Activated T-helper 1 cell treated with anti-CD3 and anti-CD28 coated beads, Interleukin-12 subunit alpha, Interleukin-12 subunit beta, Interleukin-2, Interleukin-4 antibody, amounts not matched to agents 30 ng/mL and 10 ng/mL and 1 ng/mL, durations not matched to agents 14 hours and 24 hours and 36 hours (primary cell): ENCODE measurements around the gene DIMT1. TPM values are rescaled to one million over a fixed set of nuclear protein-coding genes. Genes with fewer than 3 reads are reported as not detected.

Source experiments
- DNase-seq: peaks from one replicate; pipeline ENCODE4 v3.0.0; 2021; ENCODE audit warnings: low spot score
- H3K27ac Mint-ChIP-seq: one replicate; pipeline ENCODE4 v1.8.0; 2021; ENCODE audit warnings: mild to moderate bottlenecking, mixed read lengths
- H3K27me3 Mint-ChIP-seq: one replicate; pipeline ENCODE4 v1.8.0; 2022; ENCODE audit warnings: mild to moderate bottlenecking, moderate library complexity, mixed read lengths; ENCODE audit not compliant: insufficient read depth
- H3K36me3 Mint-ChIP-seq: one replicate; pipeline ENCODE4 v1.8.0; 2021; ENCODE audit warnings: low read depth, mixed read lengths
- H3K4me1 Mint-ChIP-seq: one replicate; pipeline ENCODE4 v1.8.0; 2021; ENCODE audit warnings: low read depth, mixed read lengths
- H3K4me3 Mint-ChIP-seq: one replicate; pipeline ENCODE4 v1.8.0; 2021; ENCODE audit warnings: mild to moderate bottlenecking, moderate library complexity, mixed read lengths
- H3K9me3 Mint-ChIP-seq: one replicate; pipeline ENCODE4 v1.8.0; 2021; ENCODE audit warnings: mixed read lengths
- intact Hi-C: fragments of 100-400 bp; cut with micrococcal nuclease; formaldehyde crosslinking; loops from one replicate; pipeline ENCODE4 v1.15.1; 2024
- total RNA-seq: library from RNA; stranded (reverse); gene quantifications from 2 replicates; pipeline ENCODE4 v1.2.3, GENCODE V29; 2022

The DIMT1 gene
- 42.4 and 45.0 TPM in 2 replicates for total RNA-seq

DNA sequence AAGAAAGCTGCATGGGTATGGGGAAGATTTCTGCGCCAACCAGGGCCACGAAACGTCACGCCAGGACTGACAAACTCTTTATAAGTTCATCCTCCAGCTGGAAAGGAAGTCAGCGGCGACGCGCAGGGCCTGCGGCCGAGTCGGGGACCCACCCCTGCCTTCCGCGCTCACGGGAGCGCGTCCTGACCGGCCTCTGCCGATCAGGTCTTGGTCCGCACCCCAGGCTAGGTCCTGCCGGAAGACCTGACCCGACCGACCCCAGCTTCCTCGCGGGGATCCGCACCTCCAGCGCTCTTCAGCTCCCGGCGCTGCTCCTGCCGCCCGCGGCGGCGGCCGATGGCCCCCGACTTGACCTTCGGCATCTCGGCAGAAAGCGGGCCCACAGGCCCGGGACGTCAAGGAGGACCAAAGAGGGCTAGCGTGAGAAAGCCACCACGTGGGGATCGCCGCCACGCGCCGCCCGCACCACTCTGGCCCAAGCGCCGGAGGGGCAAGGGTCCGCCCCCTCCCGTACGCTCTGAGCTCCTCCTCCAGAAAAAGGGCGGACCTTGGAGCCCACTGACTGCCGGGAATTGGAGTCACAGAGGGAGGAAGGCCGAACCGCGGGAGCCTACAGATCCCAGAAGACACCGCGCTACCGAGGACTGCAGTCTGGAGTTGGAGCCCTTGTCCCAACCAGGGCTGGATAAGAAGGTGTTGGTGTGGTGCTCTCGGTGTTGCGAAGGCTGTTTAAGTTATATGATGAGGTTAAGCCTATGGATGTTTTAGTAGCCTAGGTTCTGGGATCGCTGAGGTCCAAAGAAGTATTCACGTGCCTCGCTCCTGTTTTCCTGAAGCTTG, at the start of gene DIMT1:
Gene DIMT1 (minus strand): TSS at position 495 of the 840 bp plus-strand sequence. CDS start 133 bp downstream, at position 362.
- Mint-ChIP-seq H3K36me3 (peaks cover 18% of the 10 kb centered on the region), H3K4me3 (peak within 1 kb of the TSS; percentile 95), H3K27me3 (no peaks in the 10 kb centered on the region), H3K27ac (peak within 1 kb of the TSS; percentile 94), H3K4me1 (peaks cover 34% of the 10 kb centered on the region), H3K9me3 (no peaks in the 10 kb centered on the region)
- peak; percentile 93 for DNase-seq
- intact Hi-C loops = loop anchor here (1.0 to 5.0 kb wide), 7 partner anchors 8 to 1459 kb away; partner anchors contain the start of genes ERCC8, IPO11 and NDUFAF2

GRCh38 chr5:62450259-62450658, 46.6 kb upstream of the DIMT1 start:
- H3K9me3 Mint-ChIP-seq = no peaks in the 10 kb centered on the region
- DNase-seq = no peak
- H3K36me3 Mint-ChIP-seq = peaks cover 16% of the 10 kb centered on the region
- no peaks in the 10 kb centered on the region for H3K27me3 Mint-ChIP-seq
- intact Hi-C loops = no loop called here
- H3K4me3 Mint-ChIP-seq = no peak overlapping the region
- H3K27ac Mint-ChIP-seq = no peak overlapping the region
- H3K4me1 Mint-ChIP-seq = no peaks in the 10 kb centered on the region

- H3K9me3 Mint-ChIP-seq = no peaks in the 10 kb centered on the region
- no peak overlapping the region for H3K4me3 Mint-ChIP-seq
- no peak for DNase-seq
- no peaks in the 10 kb centered on the region for H3K4me1 Mint-ChIP-seq
- intact Hi-C loops = no loop called here
- peaks cover 16% of the 10 kb centered on the region for H3K36me3 Mint-ChIP-seq
- H3K27ac Mint-ChIP-seq = no peak overlapping the region
- no peaks in the 10 kb centered on the region for H3K27me3 Mint-ChIP-seq
Observed at GRCh38 chr5:62448528-62448927, 44.8 kb upstream of the DIMT1 start.

DNA sequence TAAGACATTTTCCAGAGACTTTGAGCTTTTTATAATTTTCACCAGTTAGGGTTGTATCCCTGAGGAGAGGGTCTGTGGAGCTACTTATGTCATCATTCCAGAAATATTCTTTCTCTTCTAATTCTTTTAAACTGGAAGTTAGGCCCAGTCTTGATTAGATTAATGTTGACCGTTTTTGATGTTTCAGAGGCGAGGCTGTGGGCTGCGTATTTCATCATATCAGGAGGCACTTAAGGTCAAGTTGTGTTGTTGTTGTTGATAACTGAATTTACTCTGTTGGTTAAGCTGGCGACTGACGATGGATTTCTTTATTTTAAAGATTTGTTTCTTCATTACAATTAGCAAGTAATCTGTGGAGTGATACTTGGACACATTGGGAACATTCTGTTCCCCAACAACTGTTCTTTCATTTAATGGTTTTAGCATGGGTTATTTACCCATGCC, 28.9 kb upstream of the DIMT1 start:
- H3K4me3 Mint-ChIP-seq = no peak overlapping the region
- H3K4me1 Mint-ChIP-seq = no peaks in the 10 kb centered on the region
- intact Hi-C loops = no loop called here
- H3K27ac Mint-ChIP-seq = no peak overlapping the region
- H3K36me3 Mint-ChIP-seq = no peaks in the 10 kb centered on the region
- H3K9me3 Mint-ChIP-seq = no peaks in the 10 kb centered on the region
- no peak for DNase-seq
- no peaks in the 10 kb centered on the region for H3K27me3 Mint-ChIP-seq

DNA sequence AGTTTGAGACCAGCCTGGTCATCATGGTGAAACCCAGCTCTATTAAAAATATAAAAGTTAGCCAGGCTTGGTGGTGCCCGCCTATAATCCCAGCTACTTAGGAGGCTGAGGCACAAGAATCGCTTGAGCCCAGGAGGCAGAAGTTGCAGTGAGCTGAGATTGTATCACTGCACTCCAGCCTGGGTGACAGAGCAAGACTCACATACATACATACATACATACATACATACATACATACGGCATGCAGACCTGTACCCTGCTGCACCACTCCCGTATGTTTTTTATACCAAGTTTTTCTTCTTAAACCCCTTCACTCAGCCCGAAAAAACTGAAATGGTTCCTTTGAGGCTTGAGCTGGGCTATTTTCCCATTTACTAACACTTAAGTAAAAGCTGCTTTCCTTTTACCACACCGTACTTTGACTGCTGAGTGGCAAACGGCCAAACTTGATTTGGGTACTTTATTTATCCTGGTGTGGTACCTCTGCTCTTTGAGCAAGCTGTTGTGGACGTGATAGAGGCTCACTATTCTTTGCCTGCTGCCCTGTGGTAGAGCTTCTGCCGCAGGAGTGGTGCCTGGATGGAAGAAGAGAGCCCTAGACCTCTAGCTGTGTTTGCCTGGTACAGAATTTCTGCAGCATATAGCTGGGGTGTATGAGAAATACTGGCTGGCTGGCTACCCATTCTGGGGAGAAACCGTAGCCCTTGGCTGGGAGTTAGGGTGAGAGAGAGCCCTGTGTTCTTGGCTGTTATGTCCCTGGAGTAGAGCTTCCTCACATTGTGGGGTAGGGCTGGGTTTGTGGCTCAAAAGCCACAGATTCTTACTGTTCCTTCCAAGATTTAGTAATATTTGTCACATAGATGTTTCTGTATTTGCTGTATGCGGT, 28.3 kb upstream of the DIMT1 start:
- H3K9me3 Mint-ChIP-seq = no peaks in the 10 kb centered on the region
- no peak overlapping the region for H3K27ac Mint-ChIP-seq
- no peaks in the 10 kb centered on the region for H3K4me1 Mint-ChIP-seq
- DNase-seq = no peak
- intact Hi-C loops = no loop called here
- no peaks in the 10 kb centered on the region for H3K36me3 Mint-ChIP-seq
- H3K4me3 Mint-ChIP-seq = no peak overlapping the region
- H3K27me3 Mint-ChIP-seq = no peaks in the 10 kb centered on the region

DNA sequence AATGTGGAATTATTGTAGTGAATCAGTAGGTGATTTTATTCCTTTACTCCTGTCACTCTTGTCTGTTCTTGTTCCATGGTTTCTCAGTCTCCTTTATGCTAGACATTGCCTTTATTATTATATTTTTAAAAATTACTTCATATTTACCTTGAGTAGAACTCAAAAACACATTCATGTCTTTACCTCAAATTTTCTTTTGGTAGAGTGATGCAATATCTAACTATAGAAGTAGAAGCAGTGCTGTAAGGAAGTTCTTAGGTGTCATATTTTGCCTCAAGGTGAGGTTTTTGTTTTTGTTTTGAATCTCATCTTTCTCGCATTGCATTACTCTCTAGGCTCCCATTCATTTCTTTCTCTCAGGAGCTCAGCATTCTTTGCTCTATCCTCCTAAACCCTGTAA, 21.1 kb upstream of the DIMT1 start:
- H3K27ac Mint-ChIP-seq = no peak overlapping the region
- peaks cover 4% of the 10 kb centered on the region for H3K36me3 Mint-ChIP-seq
- no peaks in the 10 kb centered on the region for H3K9me3 Mint-ChIP-seq
- DNase-seq = no peak
- H3K4me1 Mint-ChIP-seq = peaks cover 7% of the 10 kb centered on the region
- no peaks in the 10 kb centered on the region for H3K27me3 Mint-ChIP-seq
- intact Hi-C loops = no loop called here
- H3K4me3 Mint-ChIP-seq = no peak overlapping the region

- no peaks in the 10 kb centered on the region for H3K9me3 Mint-ChIP-seq
- H3K27me3 Mint-ChIP-seq = no peaks in the 10 kb centered on the region
- no peak for DNase-seq
Observed at GRCh38 chr5:62421414-62421813, 17.7 kb upstream of the DIMT1 start.

GRCh38 chr5:62419609-62420008, 15.9 kb upstream of the DIMT1 start:
- no peak overlapping the region for H3K4me3 Mint-ChIP-seq
- no peaks in the 10 kb centered on the region for H3K9me3 Mint-ChIP-seq
- intact Hi-C loops = no loop called here
- H3K36me3 Mint-ChIP-seq = peaks cover 7% of the 10 kb centered on the region
- DNase-seq = no peak
- no peaks in the 10 kb centered on the region for H3K27me3 Mint-ChIP-seq
- no peak overlapping the region for H3K27ac Mint-ChIP-seq
- H3K4me1 Mint-ChIP-seq = peaks cover under 1% of the 10 kb centered on the region

More at GRCh38 chr5:62421414-62421813, 17.7 kb upstream of the DIMT1 start:
- no peak overlapping the region for H3K27ac Mint-ChIP-seq
- intact Hi-C loops = no loop called here
- H3K4me1 Mint-ChIP-seq = peaks cover 7% of the 10 kb centered on the region
- H3K4me3 Mint-ChIP-seq = no peak overlapping the region
- H3K36me3 Mint-ChIP-seq = peaks cover 5% of the 10 kb centered on the region

DNA sequence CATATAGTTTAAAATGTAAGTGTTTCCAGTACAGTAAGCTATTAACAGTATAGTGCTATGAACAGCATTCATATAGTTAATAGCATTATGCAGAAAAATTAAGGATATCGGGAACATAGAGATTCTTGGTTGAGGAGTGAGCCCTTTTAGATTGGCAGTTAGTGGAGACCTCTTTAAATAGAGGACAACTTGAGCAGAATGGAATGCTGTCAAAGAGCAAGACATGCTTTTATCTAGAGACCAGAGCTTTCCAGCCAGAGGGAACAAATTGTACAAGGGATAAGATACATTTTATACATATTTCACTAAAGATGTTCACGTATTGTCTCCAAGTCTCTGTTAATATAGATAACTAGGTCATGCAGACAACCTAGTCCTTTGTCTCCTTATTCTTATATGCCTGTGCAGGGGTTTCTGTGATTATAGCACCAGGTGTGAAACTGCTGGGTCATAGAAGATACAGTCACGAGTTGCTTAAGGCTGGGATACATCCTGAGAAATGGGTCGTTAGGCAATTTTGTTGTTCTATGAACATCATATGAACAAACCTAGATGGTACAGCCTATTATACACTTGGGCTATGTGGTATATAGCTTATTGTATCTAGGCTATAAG, 14.9 kb upstream of the DIMT1 start:
- Mint-ChIP-seq H3K36me3 (peaks cover 5% of the 10 kb centered on the region), H3K4me3 (no peak overlapping the region), H3K4me1 (peaks cover 11% of the 10 kb centered on the region), H3K27ac (no peak overlapping the region), H3K9me3 (no peaks in the 10 kb centered on the region), H3K27me3 (no peaks in the 10 kb centered on the region)
- intact Hi-C loops = no loop called here
- no peak for DNase-seq

DNA sequence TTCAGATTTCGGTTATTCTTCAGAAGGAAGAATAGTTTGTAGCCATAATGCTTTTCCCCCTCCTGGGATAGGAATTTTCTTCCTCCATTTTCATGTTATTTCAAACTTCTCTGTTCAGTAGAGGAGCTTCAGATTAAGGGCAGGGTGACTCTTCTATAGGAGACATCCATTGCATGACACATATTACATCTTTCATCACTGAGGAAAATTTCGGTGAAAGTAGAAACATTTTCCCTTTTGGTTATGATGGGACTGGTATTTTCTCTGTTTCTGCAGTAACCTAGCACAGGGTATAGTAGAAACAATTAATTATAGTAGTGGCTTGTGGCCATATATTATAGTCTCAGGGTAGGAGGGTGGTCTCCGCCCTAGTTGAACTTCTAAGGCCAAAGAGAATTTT, 10.0 kb upstream of the DIMT1 start:
- DNase-seq = no peak
- Mint-ChIP-seq H3K27ac (peak overlapping the region; percentile 90), H3K4me3 (peak overlapping the region; percentile 94), H3K36me3 (peaks cover 2% of the 10 kb centered on the region), H3K9me3 (no peaks in the 10 kb centered on the region), H3K27me3 (peaks cover 7% of the 10 kb centered on the region), H3K4me1 (peaks cover 21% of the 10 kb centered on the region)
- intact Hi-C loops = loop anchor here (2.0 to 5.0 kb wide), 3 partner anchors 13 to 1713 kb away; partner anchors contain the start of genes DEPDC1B and LRRC70

DNA sequence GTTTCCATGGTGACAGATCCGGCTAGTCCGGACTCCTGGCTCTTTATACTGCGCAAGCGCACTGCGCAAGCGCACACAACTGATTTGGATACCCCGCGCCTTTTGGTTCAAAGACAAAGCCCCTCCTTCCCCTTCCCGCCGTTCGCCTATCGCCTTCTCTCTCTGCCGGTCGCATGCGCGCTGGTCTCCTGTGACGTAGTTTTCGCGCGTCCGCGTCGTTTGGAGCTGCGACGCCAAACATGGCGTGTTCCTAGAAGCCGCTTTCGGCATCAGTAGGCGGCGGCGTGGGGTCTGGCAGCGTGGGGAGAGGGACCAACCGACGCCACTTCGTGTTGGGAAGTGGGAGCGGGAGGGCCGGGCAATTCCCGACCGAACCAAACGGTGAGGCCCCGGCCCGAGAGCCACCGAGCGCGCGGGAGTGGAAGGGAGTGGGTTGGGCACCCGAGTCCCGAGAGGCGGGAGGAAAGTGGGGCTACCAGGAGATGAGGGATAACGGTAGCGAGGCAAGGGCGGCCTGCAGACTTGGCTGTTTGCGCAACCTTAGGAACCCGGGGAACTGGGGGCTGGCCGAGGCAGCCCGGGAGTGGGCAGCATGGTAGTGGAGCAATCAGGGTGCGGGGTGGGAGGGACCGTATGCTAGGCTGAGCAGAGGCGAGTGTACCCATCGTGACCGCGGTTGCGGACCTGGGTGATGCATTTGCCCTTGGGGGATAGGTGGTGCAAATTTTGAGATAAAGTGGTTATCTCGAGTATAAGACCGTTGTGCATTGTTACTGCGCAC, 9.0 kb upstream of the DIMT1 start, which contains the start of gene IPO11:
Gene IPO11 (plus strand): TSS at position 215 of the 781 bp plus-strand sequence. CDS start 24,517 bp downstream, outside the sequence.
- peak; percentile 99 for DNase-seq
- peaks cover 7% of the 10 kb centered on the region for H3K27me3 Mint-ChIP-seq
- H3K36me3 Mint-ChIP-seq = peaks cover 2% of the 10 kb centered on the region
- no peaks in the 10 kb centered on the region for H3K9me3 Mint-ChIP-seq
- H3K4me3 Mint-ChIP-seq = peak within 1 kb of the TSS; percentile 94
- peaks cover 21% of the 10 kb centered on the region for H3K4me1 Mint-ChIP-seq
- intact Hi-C loops = loop anchor here (1.0 to 5.0 kb wide), 5 partner anchors 8 to 1712 kb away; partner anchors contain the start of genes DEPDC1B, KIF2A and LRRC70
- H3K27ac Mint-ChIP-seq = peak within 1 kb of the TSS; percentile 90
